HCT116 (cell line): Measurements from ENCODE around the gene DCHS2. TPM values are rescaled to one million over a fixed set of nuclear protein-coding genes. Genes with fewer than 3 reads are reported as not detected.

Source experiments
- ATAC-seq: fragments of 200-7000 bp; cut with Tn5 transposase; 2 replicates; pipeline ENCODE4 v1.9.1; 2020; ENCODE audit warnings: mild to moderate bottlenecking, moderate library complexity
- BruUV-seq: library from RNA; stranded (reverse); fragments of 400-500 nt; replicated peaks from 2 replicates; lab custom pipeline; 2021; lab: Mats Ljungman, UMichigan
- CTCF ChIA-PET: fragments of 300-600 bp; sonication (Branson Sonifier 250); formaldehyde crosslinking; loops from one replicate; lab custom pipeline; 2021; ENCODE audit warnings: antibody characterized with exemption; lab: Charles Lee
- POLR2A ChIA-PET: fragments of 300-600, 350-600 bp; sonication (Branson Sonifier 250); formaldehyde crosslinking; loops from one replicate; lab custom pipeline; 2021; ENCODE audit warnings: antibody characterized with exemption; lab: Charles Lee
- RAD21 ChIA-PET, 2 experiments: fragments of 300-600 bp; sonication (Branson Sonifier 250); formaldehyde crosslinking; loops; one replicate each; lab custom pipeline; 2023; ENCODE audit warnings: low total read pairs in 2 of 2; ENCODE audit not compliant: uncharacterized antibody in 2 of 2, unreplicated experiment in 2 of 2, low non-redundant PET in 1 of 2; lab: Charles Lee
- DNase-seq: peaks from one replicate; pipeline ENCODE4 v3.0.0-alpha.2; 2010; ENCODE audit warnings: low read depth, low spot score
- H2AFZ ChIP-seq: fragments of 200-600 bp; shearing (Covaris generic), sonication (generic); 2 replicates; pipeline ENCODE4 v1.6.1; 2017; ENCODE audit warnings: low read depth, mixed run types, mixed read lengths, antibody characterized with exemption, low read length; ENCODE audit not compliant: poor library complexity, severe bottlenecking
- H3K27ac ChIP-seq: 2 replicates; pipeline ENCODE4 v1.5.1; 2012; ENCODE audit warnings: low read depth, low read length
- H3K27me3 ChIP-seq: fragments of 200-600 bp; sonication (generic); 2 replicates; pipeline ENCODE4 v1.6.1; 2016; ENCODE audit warnings: mixed run types, low read length, mixed read lengths; ENCODE audit not compliant: insufficient read depth
- H3K36me3 ChIP-seq, 2 experiments: fragments of 200-500 bp in 1 of 2; fragments of 200-600 bp in 1 of 2; sonication (Bioruptor generic) in 1 of 2; sonication (generic) in 1 of 2; 2 replicates each; pipeline versions ENCODE4 v1.5.1 to v1.6.1; 2014 to 2016; ENCODE audit warnings: low read length in 2 of 2, inconsistent platforms in 1 of 2, mixed read lengths in 1 of 2, mixed run types in 1 of 2; ENCODE audit not compliant: insufficient read depth in 2 of 2, control insufficient read depth in 1 of 2
- H3K4me1 ChIP-seq, 2 experiments: fragments of 200-600 bp in 1 of 2; sonication (generic) in 1 of 2; 2 replicates each; pipeline versions ENCODE4 v1.5.1 to v1.6.1; 2012 to 2017; ENCODE audit warnings: low read length in 2 of 2, inconsistent platforms in 1 of 2, mild to moderate bottlenecking in 1 of 2, mixed read lengths in 1 of 2, mixed run types in 1 of 2, moderate library complexity in 1 of 2; ENCODE audit not compliant: insufficient read depth in 2 of 2, control insufficient read depth in 1 of 2
- H3K4me2 ChIP-seq: fragments of 200-600 bp; sonication (generic); 2 replicates; pipeline ENCODE4 v1.6.1; 2017; ENCODE audit warnings: mixed run types, low read length, mixed read lengths
- H3K4me3 ChIP-seq, 2 experiments: fragments of 200-600 bp in 1 of 2; sonication (generic) in 1 of 2; replicated peaks in 1 of 2; 2 replicates each; pipeline ENCODE4 v1.5.1; 2011 to 2016; ENCODE audit warnings: low read length in 2 of 2, control low read depth in 1 of 2, low read depth in 1 of 2, mild to moderate bottlenecking in 1 of 2, mixed read lengths in 1 of 2, mixed run types in 1 of 2
- H3K79me2 ChIP-seq: fragments of 200-600 bp; sonication (generic); 2 replicates; pipeline ENCODE4 v1.6.1; 2017; ENCODE audit warnings: mild to moderate bottlenecking, mixed run types, low read length, moderate library complexity, mixed read lengths; ENCODE audit not compliant: insufficient read depth
- H3K9ac ChIP-seq: fragments of 200-600 bp; sonication (generic); 2 replicates; pipeline ENCODE4 v1.6.1; 2016; ENCODE audit warnings: low read length, mixed read lengths
- H3K9me2 ChIP-seq: fragments of 200-600 bp; sonication (generic), shearing (Covaris generic); 2 replicates; pipeline ENCODE4 v1.6.1; 2017; ENCODE audit warnings: mixed run types, mild to moderate bottlenecking, moderate library complexity; ENCODE audit not compliant: insufficient read depth
- H3K9me3 ChIP-seq, 2 experiments: fragments of 200-500 bp in 1 of 2; fragments of 200-600 bp in 1 of 2; sonication (Bioruptor generic) in 1 of 2; sonication (generic) in 1 of 2; 2 replicates each; pipeline ENCODE4 v1.6.1; 2014 to 2017; ENCODE audit warnings: low read length in 2 of 2, mixed read lengths in 2 of 2, inconsistent platforms in 1 of 2, low read depth in 1 of 2, mild to moderate bottlenecking in 1 of 2, mixed run types in 1 of 2, moderate library complexity in 1 of 2; ENCODE audit not compliant: control insufficient read depth in 1 of 2, insufficient read depth in 1 of 2
- H4K20me1 ChIP-seq: fragments of 200-600 bp; sonication (generic), shearing (Covaris generic); 2 replicates; pipeline ENCODE4 v1.6.1; 2017; ENCODE audit warnings: mixed run types, mild to moderate bottlenecking, moderate library complexity; ENCODE audit not compliant: insufficient read depth
- ELF1 ChIP-seq: IDR thresholded peaks from 2 replicates; pipeline ENCODE4 v1.6.1; 2012; ENCODE audit warnings: low read depth, borderline replicate concordance
- EZH2 ChIP-seq: fragments of 200-600 bp; sonication (generic); IDR thresholded peaks from 2 replicates; pipeline ENCODE4 v1.6.1; 2017; ENCODE audit warnings: antibody characterized with exemption, mixed run types
- JUND ChIP-seq: IDR thresholded peaks from 2 replicates; pipeline ENCODE4 v1.6.1; 2012
- MAX ChIP-seq: IDR thresholded peaks from 2 replicates; pipeline ENCODE4 v1.6.1; 2012
- POLR2AphosphoS5 ChIP-seq: IDR thresholded peaks from 2 replicates; pipeline ENCODE4 v1.6.1; 2011; ENCODE audit warnings: mild to moderate bottlenecking, low read depth, low read length, moderate library complexity
- SP1 ChIP-seq: IDR thresholded peaks from 2 replicates; pipeline ENCODE4 v1.6.1; 2012; ENCODE audit warnings: low read depth
- SRF ChIP-seq: IDR thresholded peaks from 2 replicates; pipeline ENCODE4 v1.6.1; 2012; ENCODE audit warnings: low read depth
- ZFX ChIP-seq: fragments of 450-650 bp; IDR thresholded peaks from 2 replicates; pipeline ENCODE4 v1.6.1; 2017
- intact Hi-C: fragments of 100-400 bp; cut with micrococcal nuclease; formaldehyde crosslinking; loops from 2 replicates; pipeline ENCODE4 v1.10.0; 2022
- total RNA-seq: library from RNA; stranded (reverse); gene quantifications from one replicate; pipeline ENCODE4 v1.2.1, GENCODE V29; 2021; ENCODE audit not compliant: unreplicated experiment

Gene DCHS2
- total RNA-seq, 1 experiment from 2014 or later = 0.05 TPM

- no peak for DNase-seq
- H3K9me2 ChIP-seq = no peaks in the 10 kb centered on the region
- H3K27ac ChIP-seq = no peak overlapping the region
- H3K4me1 ChIP-seq = no peaks in the 10 kb centered on the region
- no peak overlapping the region for H3K9ac ChIP-seq
- no peaks in the 10 kb centered on the region for H4K20me1 ChIP-seq
- H3K36me3 ChIP-seq = no peaks in the 10 kb centered on the region
- no TSS peak for BruUV-seq
- CTCF ChIA-PET = no interaction called here
- H3K4me3 ChIP-seq = no peak overlapping the region
- H3K9me3 ChIP-seq = no peaks in the 10 kb centered on the region
- TF ChIP-seq EZH2 (no peak), SRF (no peak), ZFX (no peak), SP1 (no peak), POLR2AphosphoS5 (no peak), JUND (no peak)
- TF ChIP-seq, all 23 proteins: peak for 0
- H3K27me3 ChIP-seq = no peaks in the 10 kb centered on the region
- H2AFZ ChIP-seq = no peak overlapping the region
- no peaks in the 10 kb centered on the region for H3K79me2 ChIP-seq
- POLR2A ChIA-PET = no interaction called here
- intact Hi-C loops = no loop called here
- no peak for ATAC-seq
- no peak overlapping the region for H3K4me2 ChIP-seq
- RAD21 ChIA-PET = no interaction called here
Observed at GRCh38 chr4:154462081-154462810, 29.4 kb downstream of the DCHS2 start.

- no peaks in the 10 kb centered on the region for H3K27me3 ChIP-seq
- CTCF ChIA-PET = no interaction called here
- H3K79me2 ChIP-seq = no peaks in the 10 kb centered on the region
- no peaks in the 10 kb centered on the region for H4K20me1 ChIP-seq
- DNase-seq (no peak), ATAC-seq (no peak)
- no peaks in the 10 kb centered on the region for H3K4me1 ChIP-seq
- no peak for TF ChIP-seq ELF1
- TF ChIP-seq POLR2AphosphoS5 = no peak
- TF ChIP-seq MAX = no peak
- H2AFZ ChIP-seq = no peak overlapping the region
- no peak overlapping the region for H3K4me2 ChIP-seq
- H3K9me2 ChIP-seq = no peaks in the 10 kb centered on the region
- H3K27ac ChIP-seq = no peak overlapping the region
- H3K4me3 ChIP-seq = no peak overlapping the region
- intact Hi-C loops = no loop called here
- POLR2A ChIA-PET = no interaction called here
- no peaks in the 10 kb centered on the region for H3K36me3 ChIP-seq
- BruUV-seq = no TSS peak
- RAD21 ChIA-PET = no interaction called here
- H3K9ac ChIP-seq = no peak overlapping the region
- H3K9me3 ChIP-seq = no peaks in the 10 kb centered on the region
Observed at GRCh38 chr4:154457471-154457870, 34.1 kb downstream of the DCHS2 start.
